NCI-H526 treated with DMSO at 0.1 percent for 48 hours (cell line): ENCODE measurements around the gene COBL.

Experiments used
- DNase-seq: peaks from one replicate; lab custom pipeline; 2025; lab: John Stamatoyannopoulos, UW

COBL gene

DNA sequence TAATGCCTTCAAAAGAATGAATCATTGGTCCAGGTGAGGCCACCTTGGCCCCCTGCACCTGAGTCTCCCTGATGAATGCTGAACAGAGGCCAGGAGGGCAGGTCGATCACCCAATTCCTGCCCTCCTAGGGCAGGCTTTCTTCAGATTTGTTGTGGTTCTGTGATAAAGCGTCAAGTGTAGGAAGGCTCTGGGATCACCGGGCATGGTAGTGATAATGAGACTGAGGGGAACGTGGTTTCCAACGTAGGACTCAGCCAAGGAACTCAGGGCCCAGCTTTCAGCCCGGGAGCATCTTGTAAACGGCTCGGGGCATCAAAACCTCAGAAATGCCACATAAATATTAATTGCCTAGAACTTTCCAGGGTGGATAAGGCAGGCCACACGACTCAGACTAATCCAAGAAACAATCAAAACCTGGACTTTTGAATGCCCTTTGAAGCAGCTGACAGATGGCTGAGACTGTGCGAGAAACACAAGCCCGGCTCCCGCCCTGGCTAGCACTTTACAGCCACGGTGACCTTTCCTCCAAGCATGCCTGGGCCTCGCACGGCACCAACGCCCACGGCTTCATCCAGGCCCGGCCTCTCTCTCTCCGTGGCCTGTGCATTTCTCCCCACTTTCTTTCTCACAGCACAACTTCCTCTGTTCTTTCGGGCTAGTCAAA is 294.6 kb downstream of the COBL start:
- no peak for DNase-seq

DNA sequence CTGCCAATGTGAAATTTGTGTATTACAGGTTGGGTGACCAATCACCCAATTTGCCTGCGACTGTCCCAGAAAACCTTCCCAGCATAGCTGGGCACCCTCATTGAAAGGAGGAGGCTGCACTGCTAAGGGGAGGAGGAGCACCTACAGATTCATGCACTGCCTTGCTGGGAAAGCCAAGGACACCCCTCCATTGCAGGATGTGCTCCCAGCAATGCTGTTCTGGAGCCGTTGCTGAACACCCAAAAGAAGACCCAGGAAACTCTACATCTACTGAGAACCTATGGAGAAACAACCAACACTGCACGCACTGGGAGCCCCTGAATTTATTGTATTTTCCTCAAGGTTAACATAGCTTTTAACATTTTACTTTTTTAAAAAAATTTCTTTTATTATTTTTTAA is 295.7 kb downstream of the COBL start:
- no peak for DNase-seq

- DNase-seq, result no peak
These were observed 296.4 kb downstream of the COBL start for GRCh38 chr7:51019891-51020870.

DNA sequence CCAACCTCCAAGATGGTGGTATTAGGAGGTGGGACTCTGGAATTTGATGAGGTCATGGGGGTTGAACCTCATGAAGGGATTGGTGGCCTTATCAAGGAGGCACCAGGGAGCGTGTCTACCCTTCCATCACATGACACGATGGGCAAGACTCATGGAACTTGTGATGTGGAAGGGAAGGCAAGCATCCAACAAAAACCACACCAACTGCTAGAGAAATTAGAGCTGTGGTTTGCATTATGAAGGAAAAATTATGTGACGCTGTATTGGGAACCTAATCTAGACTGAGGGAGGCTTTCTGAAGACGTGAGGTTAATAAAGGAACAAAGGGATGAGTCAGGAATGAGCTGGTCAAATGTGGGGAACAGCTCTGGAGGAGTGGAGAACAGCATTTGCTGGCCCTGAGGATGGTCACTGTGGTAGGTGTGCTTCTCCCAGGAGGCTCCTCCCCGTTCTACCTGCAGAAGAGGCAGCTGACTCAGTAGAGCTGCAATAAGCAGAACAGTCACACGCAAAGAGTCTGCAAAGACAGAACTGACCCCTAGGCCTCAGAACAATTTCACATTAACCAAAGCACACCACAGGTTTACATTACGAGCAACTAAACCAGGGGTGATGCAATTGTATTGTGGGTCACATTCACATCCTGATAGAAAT is 297.3 kb downstream of the COBL start:
- no peak for DNase-seq

DNA sequence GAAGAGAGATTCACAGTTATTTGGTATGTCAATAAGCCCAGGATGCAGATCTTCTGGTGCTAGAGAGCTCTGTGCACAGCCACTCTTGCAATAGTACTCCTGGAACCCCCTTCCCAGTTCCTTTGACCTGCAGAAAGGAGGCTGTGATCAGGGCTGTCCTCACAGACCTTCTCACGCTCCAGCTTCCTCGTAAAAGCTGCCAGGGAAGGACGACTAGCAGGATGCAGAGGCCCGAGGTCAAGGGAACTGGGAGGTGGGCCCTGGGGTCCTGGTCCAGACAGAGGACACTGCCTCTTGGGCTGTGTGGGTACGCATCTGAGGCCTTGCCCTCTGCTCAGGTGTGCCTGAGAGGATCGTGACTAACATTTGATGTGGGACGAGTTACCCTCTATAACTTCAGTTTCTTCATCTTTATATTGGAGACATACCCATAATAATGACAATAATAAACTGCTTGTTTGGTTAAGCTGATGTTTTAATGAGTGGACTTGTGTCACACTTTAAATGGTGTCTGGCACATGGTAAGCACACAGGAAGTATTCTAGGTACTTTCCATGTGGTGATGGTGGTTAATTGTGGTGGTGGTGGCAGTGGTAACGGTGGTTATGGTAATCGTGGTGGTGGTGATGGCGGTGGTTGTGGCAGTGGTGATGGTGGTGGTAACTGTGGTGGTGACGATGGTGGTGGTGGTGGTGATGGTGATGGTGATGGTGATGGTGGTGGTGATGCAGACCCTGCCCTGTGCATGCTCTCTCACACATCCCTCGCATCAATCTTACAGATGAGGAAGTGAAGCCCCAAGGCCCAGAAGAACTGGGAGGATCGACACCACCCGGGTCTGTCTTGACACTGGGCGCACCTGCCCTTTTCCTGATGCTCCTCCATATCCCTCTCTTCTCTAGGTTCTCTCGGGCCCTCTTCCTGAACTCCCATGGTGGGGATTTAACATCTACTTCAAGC is 298.8 kb downstream of the COBL start:
- DNase-seq, result no peak

DNA sequence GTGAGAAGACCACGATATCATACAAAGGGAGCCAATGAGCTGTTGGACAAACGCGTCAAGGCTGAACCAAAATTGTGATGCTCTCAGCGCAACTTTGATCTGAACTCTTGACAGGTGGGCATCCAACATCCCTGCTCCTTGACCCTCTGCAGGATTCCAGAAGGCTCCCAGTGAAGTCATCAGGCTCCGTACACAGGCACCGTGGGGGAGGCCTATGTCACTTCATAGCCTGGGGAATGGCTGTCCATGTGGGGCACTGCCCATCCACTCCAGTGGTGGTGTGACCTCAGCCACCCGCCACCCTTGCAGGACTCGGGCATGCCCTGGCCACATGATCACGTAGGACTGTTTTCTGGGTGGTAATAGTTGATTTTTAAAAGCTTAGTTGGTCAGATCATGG is 300.1 kb downstream of the COBL start:
- no peak for DNase-seq

GRCh38 chr7:51015581-51015980 is 301.0 kb downstream of the COBL start:
- no peak for DNase-seq

- no peak for DNase-seq
These were observed 301.8 kb downstream of the COBL start for GRCh38 chr7:51014811-51015210.

DNA sequence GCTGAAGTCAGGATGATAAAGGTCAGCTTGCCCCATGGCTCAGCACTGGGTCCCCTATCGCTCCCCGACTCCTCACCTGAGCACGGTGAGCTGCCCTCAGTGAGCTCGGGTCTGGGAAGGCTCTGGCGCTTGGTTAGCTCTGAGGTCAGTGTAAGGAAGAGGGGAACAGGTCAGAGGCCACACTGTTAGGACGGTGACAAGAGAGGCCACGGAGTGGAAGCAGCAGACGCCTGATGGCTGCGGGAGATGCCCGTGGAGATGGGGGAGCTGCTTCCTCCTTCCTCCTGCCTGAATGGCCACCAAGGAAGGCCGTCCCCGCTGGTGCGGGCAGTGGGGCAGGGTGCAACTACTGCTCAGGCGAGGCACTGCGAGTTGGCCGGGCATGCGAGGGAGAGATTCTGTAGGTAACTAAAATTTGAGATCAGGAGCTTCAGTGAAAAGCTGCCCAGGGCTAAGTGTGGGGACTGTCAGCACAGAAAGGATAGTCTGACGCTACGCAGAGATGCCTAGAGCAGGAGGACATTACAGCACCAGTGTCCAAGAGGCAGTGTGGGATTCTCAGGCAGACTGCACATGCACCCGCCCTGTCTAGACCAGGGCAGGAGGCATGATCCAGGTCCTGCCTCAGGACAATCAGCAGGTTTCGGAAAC is 302.6 kb downstream of the COBL start:
- no peak for DNase-seq

GRCh38 chr7:51013218-51013786 is 303.3 kb downstream of the COBL start:
- no peak for DNase-seq

GRCh38 chr7:51012569-51013217 is 303.9 kb downstream of the COBL start:
- no peak for DNase-seq

- DNase-seq, result no peak
These were observed 304.8 kb downstream of the COBL start for GRCh38 chr7:51011710-51012350.

GRCh38 chr7:51010534-51010933 is 306.1 kb downstream of the COBL start:
- DNase-seq, result no peak

GRCh38 chr7:51009716-51010496 is 306.7 kb downstream of the COBL start:
- no peak for DNase-seq

- no peak for DNase-seq
These were observed 308.8 kb downstream of the COBL start for GRCh38 chr7:51007551-51008505.

- DNase-seq, result no peak
These were observed 309.9 kb downstream of the COBL start for GRCh38 chr7:51006483-51007235.

- no peak for DNase-seq
These were observed 311.5 kb downstream of the COBL start for GRCh38 chr7:51005074-51005473.
